NCI-H1092 (cell line): ENCODE results near the gene PSMB3.
"Not testable (repeated sequence)": the region's sequence is repeated elsewhere in the genome, so short reads cannot be mapped to it uniquely, and the experiment has no call there.

Experiments
- DNase-seq: peaks from one replicate; lab custom pipeline; 2025; lab: John Stamatoyannopoulos, UW

The PSMB3 gene

DNA sequence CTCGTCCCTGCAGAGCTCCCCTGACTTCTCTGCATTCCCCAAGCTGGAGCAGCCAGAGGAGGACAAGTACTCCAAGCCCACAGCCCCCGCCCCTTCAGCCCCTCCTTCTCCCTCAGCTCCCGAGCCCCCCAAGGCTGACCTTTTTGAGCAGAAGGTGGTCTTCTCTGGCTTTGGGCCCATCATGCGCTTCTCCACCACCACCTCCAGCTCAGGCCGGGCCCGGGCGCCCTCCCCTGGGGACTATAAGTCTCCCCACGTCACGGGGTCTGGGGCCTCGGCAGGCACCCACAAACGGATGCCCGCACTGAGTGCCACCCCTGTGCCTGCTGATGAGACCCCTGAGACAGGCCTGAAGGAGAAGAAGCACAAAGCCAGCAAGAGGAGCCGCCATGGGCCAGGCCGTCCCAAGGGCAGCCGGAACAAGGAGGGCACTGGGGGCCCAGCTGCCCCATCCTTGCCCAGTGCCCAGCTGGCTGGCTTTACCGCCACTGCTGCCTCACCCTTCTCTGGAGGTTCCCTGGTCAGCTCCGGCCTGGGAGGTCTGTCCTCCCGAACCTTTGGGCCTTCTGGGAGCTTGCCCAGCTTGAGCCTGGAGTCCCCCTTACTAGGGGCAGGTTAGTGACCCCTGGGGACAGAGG, 36.1 kb upstream of the PSMB3 start:
- no peak for DNase-seq

GRCh38 chr17:38717139-38717745, 35.3 kb upstream of the PSMB3 start:
- DNase-seq = no peak

DNA sequence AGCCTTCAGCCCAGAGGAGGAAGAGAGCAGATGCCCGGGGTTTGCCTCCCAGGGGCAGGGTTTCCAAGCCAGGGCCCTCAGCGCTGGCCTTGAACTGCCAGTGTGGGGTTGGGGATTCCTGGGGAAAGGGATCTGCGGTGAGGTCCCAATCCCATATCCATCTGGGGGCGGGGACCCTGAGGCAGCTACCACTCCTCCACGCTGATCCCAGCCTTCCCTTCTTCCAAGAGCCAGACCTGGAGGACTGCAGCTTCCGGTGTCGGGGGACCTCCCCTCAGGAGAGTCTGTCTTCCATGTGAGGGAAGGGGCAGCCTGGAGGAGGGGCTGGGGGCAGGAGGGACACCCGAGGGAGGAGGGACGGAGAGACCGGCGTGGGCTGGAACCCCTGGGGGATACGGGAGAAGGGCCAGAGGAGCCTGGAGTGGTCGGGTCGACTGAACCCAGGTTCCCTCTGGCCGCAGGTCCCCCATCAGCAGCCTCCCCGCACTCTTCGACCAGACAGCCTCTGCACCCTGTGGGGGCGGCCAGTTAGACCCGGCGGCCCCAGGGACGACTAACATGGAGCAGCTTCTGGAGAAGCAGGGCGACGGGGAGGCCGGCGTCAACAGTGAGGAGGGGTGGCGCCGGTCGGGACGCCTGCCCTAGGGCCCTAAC, 33.1 kb upstream of the PSMB3 start:
- DNase-seq = no peak

DNA sequence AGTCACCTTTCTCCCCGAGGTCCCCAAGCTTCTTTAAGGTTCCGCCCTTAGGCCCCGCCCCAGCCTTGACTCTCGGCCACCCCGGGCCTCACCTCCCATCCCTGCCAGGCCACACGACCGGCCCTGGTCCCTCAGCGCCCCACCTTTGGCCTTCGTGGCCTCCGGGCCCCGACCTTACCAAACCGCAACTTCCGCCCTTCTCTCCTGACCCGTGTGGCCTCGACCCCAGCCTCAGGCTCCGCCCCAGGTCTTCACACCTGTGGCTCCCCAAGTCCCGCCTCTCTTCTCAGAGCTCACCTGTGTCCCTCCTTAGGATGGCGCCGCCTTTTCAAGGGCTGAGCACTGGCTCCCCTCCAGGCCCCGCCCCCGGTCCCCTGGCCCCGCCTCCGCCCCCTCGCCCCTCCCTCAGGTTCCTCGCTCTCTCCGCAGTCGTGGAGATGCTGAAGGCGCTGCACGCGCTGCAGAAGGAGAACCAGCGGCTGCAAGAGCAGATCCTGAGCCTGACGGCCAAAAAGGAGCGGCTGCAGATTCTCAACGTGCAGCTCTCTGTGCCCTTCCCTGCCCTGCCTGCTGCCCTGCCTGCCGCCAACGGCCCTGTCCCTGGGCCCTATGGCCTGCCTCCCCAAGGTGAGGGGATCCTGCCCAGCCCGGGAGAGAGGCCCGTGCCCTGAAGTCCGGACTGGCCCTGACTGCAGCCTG, 32.4 kb upstream of the PSMB3 start:
- no peak for DNase-seq

DNA sequence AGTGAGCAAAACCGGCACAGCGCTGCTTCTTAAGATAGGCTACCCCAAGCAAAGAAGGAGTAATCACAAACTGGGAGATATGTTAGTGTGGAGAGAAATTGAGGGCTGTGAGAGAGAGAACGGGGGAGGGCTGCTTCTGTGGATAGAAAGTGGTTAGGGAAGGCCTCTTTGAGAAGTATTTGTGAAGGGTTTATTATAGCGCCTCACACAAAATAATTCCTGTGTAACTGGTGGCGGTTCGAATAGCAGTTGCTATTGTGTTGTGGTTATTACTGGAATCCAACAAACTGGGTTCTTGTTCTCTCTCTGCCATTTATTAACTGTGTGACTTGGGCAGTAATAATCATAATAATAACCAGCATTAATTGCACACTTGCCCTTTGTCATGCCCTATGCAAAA, 31.6 kb upstream of the PSMB3 start:
- DNase-seq = no peak

- no peak for DNase-seq
Observed at GRCh38 chr17:38721802-38722201, 30.7 kb upstream of the PSMB3 start.

GRCh38 chr17:38724337-38724988, 28.1 kb upstream of the PSMB3 start:
- peak; percentile 81 for DNase-seq

DNA sequence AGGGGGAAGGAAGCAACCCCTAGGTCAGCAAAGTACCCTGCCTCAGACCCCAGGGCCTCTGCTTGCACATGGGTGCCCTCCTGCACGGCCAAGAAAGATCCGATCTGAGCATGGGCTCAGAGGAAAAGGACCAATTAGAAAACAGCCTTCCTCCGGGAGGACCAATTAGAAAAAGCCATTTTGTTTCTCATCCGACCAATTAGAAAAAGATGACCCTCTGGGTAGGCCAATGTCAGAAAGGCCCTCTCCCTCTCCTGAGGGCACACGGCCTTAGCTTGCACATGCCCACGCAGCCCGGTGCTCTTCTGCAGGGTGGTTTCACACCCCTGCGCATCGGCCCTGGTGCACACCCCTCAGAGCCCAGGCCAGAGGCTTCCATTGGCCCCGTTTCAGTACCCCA, 27.5 kb upstream of the PSMB3 start:
- no peak for DNase-seq

DNA sequence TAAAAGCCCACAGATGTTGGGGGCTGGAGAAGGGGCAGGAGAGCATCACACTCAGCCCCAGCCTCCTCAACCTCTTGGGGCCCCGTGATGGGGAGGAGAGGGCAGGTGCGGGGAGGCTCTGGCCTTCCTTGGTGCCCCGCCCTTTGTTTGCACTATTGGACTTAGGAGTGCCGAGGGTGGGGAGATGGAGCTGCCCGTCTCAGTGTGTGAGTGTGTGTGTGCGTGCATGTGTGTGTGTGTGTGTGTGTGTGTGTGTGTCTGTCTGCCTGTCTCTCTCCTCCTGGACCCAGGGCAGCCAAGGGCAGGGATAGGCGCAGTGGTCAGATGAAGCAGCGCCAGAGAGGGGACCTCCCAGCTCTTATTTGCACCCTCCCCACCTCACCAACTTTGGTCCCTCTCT, 26.4 kb upstream of the PSMB3 start:
- not testable (repeated sequence) for DNase-seq

- DNase-seq = no peak
Observed at GRCh38 chr17:38727736-38728135, 24.8 kb upstream of the PSMB3 start.

- DNase-seq = no peak
Observed at GRCh38 chr17:38728290-38728831, 24.2 kb upstream of the PSMB3 start.

GRCh38 chr17:38729368-38729885, 23.1 kb upstream of the PSMB3 start:
- no peak for DNase-seq

DNA sequence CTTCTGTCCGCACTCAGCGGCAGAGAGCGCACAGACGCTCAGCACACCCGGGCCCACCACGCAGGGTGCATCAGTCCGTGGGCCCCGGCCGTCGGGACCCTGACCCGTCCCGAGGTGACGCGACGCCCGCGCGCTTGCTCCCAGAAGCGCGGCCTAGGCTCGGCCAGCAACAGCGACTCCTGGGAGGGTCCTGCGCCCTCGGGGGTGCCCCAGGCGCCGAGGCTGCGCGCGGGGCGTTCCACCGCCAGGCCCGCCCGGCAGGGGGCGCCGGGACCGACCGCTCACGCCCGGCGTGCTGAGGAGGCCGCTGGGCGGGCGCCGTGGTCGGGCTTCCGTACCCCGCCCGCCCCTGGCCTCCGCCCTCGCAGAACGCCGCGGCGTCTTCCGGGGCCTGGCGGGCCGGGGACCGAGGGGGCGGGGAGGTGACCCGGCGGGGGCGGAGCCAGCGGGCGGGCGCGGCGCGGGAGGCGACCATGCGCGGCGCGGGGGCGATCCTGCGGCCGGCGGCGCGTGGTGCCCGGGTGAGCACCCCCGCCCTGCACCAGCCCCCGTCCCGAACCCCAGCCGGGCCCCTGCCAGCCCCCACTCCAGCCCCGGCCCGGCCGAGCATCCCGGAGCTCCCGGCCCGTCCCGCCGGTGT, 22.5 kb upstream of the PSMB3 start, which contains the start of gene CISD3:
Gene CISD3 (plus strand): TSS at position 456 of the 640 bp plus-strand sequence. CDS start 18 bp downstream, at position 474.
- peak; percentile 72 for DNase-seq

DNA sequence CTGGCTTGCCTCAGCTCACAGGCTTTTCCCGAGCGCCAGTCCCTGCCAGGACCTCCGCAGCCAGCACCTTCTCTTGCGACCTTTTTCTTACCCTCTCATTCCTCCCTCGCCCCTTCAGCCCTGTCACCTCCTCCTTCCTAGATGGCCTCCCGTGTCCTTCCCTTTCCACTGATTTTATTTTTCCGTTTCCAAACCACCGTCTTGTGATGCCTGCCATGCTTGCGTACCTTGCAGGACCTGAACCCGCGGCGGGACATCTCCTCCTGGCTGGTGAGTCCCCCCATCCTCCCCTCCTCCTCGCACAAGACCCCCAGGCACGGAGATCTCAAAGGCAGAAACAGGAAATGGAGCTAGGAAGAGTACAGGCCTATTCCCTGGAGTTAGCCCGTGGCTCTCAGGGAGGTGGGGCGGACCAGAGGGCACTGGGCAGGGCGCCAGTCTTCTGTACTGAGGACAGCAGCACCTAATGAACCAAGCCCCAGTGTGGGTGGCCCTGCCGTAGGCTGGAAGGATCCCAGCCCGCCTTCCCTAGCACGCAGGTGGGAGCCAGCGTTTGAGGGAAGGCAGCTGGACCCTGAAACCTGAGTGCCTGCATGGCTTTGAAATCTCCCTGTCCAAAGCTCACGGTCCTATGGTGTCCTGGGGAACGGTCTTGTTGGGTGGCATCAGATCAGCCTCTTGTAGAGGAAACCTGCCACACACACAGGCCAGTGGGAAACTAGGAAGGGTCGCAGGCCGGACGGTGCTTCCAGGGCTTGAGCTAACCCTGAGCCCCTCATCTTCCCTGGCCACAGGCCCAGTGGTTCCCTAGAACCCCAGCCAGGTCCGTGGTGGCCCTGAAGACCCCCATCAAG, 21.8 kb upstream of the PSMB3 start:
- peak; percentile 67 for DNase-seq

GRCh38 chr17:38731526-38732294, 20.8 kb upstream of the PSMB3 start:
- DNase-seq = no peak

DNA sequence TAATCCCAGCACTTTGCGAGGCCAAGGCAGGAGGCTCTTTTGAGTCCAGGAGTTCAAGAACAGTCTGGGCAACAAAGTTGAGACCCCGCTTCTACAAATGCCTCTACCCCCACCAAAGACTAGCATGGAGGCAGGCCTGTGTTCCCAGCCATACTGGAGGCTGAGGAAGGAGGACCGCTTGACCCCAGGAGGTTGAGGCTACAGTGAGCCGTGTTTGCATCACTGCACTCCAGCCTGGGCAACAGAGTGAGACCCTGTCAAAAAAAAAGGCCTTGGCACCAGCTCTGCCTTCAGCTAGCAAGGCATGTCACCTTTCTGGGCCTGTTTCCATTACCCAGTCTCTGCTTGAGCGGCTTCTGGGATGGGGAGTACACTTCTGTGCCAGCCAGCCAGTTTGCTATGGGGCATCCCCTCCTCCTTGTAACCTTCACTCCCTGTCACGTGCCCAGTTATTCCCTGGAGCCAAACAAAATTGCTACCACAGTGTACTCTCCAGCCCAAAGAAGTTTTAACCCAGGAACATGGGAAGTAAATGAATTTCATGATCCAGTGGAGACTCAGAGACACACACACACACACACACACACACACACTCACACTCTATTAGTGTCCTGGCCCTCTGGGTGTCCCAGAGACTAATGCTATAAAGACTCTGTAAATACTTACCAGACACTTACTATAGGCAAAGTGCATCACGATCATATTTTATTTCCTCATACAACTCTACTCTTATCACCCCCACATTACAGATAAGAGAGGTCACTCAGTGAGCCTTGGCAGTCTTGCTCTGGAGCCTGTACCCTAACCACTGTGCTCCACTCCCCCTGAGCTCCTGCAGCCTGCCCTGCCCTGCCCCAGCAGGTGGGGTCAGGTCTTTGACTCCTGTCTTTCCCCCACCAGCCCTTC, 19.9 kb upstream of the PSMB3 start:
- DNase-seq = no peak

DNA sequence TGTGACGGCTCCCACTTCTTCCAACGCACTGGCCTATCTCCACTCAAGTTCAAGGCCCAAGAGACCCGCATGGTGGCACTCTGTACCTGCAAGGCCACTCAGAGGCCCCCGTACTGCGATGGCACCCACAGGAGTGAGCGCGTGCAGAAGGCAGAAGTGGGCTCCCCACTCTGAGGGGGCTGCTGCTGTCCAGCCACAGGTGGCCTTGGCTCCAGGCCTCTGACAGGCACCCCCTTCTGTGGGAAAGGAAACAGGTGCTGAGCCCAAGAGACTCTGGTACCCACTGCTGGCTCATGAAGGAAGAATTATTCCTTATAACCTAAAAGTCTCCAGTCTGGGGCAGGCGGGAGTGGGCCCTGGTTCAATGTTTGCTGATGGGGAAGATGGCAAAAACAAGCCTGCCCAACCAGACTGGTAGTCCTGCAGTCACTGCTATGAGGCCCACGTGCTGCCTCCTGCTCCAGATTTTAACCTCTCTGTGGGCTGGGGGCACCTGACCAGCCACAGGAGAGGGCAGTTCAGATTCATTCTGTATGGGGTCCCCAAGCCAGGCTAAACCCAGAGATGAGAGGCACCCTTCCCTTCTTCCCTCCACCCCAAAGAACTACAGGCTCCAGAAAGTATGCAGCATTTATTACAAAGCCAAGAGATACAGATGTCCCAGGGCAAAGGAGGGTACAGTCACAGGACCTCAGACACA, 19.1 kb upstream of the PSMB3 start:
- no peak for DNase-seq
